Middle frontal gyrus (tissue), 1 donor: ENCODE measurements around the gene KMO.

Source experiments
- DNase-seq: peaks from one replicate; pipeline ENCODE4 v3.0.0-alpha.2; 2015; ENCODE audit warnings: low spot score; ENCODE audit errors: extremely low spot score

Gene KMO

GRCh38 chr1:241592273-241592958 is 60.2 kb downstream of the KMO start:
- no peak for DNase-seq

- no peak for DNase-seq
Observed at GRCh38 chr1:241593186-241593585, 61.0 kb downstream of the KMO start.

DNA sequence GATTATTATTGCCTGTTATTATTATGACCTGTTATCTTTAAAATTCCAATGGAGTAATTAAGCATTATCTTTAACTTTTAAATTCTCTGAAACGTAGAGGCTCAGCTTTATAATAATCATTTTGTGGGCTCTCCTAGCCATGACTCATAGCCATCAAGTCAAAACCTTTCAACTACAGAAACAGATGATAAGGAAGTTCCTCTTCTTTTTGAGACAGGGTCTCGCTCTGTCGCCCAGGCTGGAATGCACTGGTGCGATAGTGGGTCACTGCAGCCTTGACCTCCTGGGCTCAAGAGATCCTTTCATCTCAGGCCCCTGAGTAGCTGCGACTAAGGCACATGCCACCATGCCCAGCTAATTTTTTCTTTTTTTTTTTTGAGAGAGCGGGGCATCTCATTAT is 64.5 kb downstream of the KMO start:
- DNase-seq = no peak

DNA sequence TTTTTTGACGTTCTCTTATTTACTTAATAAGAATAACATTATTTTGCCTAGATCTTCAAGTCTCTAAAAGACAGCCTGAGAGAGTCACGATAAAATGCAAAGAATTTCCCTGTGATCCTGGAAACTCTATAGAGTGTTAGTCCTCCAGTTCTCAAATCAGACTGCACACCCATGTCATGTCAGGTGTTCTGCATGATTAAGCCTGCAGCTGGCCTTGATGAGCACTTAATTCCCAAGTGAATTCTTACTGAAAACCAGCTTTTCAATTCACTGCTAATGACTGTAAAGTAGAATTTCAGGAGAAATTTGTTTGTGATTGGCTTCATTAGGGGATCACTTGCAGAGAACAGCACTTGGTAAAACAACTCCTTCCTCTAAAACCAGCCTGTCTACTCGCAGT is 66.1 kb downstream of the KMO start:
- no peak for DNase-seq

- no peak for DNase-seq
Observed at GRCh38 chr1:241600496-241600901, 68.3 kb downstream of the KMO start.

DNA sequence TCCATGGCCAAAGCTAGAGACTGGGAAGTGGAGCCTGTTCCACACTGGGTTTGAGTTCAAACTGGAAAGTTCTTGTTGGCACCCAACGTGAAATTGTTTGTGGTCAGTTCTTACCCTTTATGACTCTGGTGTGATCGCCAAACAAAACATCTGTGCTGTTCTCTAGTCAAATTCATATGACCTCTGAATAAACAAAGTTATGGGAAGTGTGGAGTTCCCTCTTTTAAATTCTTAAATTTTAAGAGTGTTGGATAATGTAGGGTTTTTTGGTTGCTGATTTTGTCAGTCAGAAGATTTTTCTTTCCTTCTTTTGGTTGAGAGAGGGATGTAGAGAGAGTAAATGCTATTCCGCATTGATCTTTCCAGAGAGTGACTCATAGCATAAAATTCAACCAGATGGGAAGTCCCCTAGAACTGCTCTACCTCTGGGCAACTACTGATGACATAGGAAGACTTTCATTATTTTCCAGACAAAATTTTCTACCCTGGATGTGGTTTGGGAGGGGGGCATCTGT is 71.6 kb downstream of the KMO start:
- DNase-seq = no peak

- DNase-seq = no peak
Observed at GRCh38 chr1:241605146-241605805, 73.1 kb downstream of the KMO start.

DNA sequence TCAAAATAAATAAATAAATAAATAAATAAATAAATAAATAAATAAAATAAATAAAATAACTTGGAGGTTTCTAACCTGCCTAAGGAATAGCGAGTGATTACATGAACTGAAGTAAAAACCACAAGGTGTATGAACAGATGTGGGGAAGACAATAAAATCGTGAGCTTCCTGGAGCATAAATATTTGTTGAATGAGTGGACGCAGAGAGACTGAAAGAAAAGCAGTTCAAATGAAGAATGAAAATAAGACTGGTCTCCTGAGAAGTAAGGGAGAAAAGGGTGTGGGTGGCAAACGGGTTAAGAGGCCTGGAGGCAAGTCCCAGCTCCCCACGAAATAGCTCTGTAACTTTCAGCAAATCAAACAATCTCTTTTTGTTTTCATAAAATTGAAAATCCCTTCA is 74.4 kb downstream of the KMO start:
- no peak for DNase-seq

GRCh38 chr1:241607497-241607896 is 75.3 kb downstream of the KMO start:
- no peak for DNase-seq

DNA sequence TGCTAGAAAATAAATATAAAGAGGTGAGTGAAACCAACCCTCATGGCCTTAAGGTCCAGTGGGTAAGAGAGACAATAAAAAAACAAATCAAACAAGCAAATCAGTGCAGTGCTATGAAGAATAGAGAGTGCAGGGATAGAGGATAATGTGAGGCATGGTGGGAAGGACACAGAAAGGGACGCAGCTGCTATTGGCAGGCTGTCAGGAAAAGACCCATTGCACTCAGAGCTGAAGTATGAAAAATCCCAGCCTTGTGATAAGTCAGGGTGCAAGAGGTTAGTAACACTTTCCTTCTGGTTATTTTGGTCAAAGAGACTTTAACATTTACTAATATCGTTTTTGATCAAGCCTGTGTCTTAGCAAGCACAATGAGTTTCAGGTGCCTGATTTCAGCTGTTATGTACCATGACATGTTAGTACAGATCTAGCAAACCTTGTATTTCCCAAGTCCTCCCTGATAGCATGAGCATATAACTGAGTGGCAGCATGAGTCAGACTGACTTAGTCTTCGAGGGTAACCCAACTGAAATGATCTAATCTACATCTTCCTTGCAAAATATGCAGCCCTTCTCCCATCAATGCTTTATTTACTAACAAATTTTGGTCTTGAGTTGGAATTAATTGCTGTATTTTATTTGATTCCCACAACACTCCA is 76.3 kb downstream of the KMO start:
- DNase-seq = no peak

DNA sequence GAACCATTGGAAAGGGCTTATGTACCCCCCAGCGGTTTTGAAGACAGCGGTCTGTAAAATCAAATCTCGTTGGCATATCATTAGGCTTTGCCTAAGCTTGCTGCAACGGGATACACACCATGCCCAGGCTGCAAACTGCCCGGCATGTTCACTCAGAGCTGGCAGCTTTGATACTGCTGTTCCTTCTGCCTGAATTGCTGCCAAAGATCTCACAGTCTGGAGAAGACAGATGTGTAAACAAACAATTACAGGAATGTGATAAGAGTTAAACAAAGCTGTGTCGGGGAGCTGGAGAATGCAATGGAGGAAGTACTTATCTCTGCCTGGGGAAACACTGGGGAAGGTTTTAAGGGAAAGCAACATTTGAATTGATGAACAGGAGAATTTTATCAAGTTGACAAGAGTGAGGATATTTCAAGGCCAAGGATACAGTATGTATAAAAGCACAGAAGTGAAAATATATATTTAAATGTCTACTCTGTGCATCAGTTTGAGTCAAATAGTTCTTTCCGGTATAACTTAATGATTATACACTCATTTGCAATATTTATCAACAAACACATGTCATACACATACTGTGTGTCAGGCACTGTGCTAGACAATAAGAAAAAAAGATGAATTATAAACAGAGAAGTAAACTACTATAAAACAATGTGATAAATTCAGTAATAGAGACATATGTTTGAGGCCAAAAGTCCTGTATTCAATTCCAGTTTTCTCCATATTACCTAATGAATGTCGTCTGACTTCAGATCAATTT is 78.1 kb downstream of the KMO start:
- DNase-seq = no peak

DNA sequence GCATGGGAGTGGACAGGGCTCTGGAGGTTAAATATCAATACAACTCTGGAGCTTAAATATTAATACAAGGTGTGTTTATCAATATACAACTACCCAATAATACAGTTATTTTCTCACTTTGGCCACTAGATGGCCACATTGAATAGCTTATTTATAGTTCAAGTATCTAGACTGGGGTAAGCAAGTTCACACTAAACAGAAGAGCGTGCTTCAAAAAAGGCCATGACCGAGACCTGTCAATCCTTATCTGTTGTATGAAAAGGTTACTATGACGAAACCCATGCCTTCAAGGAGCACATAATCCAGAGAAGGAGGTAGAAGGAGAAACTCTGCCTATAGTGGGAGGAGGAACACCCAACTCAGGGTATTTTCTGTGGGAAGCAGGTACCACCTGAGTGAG is 78.9 kb downstream of the KMO start:
- peak; percentile 69 for DNase-seq

- no peak for DNase-seq
Observed at GRCh38 chr1:241611736-241612135, 79.6 kb downstream of the KMO start.

DNA sequence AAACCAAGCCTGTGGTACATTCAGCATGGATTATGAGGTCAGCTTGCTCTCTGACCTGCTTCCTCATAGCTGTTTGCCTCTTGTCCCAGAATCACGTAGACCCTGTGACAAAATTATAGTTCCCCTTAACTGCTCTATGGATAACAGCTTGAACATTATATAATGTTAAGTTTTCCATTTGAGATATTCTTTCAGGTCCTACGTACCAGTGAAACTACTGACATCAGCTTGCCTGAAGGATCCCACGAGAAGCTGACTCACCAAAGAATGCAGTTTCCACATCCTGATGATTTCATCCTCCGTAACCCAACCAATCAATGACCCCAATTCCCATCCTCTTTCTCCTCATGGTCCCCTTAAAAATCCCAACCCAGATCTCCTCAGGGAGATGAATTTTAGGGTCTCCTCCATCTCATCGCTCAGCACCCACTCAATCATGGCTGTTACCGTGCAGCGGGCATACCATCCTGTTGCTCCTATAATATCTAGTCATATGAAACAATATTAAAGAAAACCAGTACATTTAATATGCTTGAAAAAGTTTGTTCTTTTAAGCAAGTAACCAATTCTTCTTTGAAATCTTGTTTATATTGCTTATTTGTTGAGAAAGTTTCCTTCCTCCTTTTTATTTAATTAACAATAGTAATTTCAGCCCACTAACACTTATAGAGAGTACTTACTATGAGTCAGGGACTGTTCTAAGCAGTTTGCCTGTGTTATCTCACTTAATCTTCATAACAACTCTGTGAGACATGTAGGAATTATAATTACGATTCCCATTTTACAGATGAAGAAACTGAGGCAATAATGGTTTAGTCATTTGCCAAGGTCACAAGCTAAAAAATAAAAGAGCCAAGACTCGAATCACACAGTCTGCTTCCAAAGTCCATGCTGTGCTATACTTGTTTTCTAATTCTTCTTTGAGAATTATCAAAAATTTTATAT is 80.6 kb downstream of the KMO start:
- no peak for DNase-seq

GRCh38 chr1:241614144-241614543 is 82.0 kb downstream of the KMO start:
- DNase-seq = no peak

- DNase-seq = no peak
Observed at GRCh38 chr1:241614572-241614971, 82.4 kb downstream of the KMO start.

DNA sequence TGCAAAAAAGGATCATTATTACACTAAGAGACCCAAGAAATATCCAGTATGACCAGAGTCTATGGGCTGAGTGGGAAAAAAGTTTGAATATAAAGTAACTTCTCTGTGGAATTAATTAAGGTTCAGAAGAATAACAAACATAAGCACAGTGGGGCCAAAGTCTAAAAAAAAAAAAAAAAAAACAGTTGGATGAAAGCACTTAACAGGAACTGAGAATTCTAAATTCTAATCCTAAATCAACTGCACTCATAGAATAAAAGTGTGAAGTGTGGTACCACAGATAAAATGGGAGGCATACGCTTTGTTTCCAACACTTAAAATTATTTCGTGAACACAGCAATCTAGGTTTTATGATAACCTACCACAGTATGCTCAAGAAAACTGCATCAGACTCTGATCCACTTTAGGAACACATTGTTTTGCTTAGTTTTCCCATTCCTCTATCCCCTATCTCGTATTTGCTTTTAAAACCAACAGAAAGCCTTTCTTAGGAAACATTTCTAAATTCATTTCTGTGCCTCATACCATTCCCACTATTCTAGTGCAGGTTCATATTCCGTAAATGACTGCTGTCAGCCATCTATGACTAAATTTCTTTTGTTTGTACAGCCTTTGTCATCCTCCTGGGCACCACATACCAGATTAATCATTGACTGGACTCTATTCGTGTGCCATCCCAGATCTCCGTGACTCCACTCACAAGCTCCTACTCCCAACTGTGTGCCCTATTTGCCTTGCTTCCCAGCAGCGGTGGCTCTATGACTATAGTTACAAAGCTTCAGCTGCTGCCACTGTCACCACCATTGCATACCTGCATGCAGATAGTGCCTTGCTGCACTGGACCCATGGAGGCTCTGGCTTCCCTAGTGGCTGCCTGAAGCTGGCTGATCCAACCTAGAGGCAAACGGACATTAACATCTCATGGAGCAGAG is 83.1 kb downstream of the KMO start:
- DNase-seq = no peak

- no peak for DNase-seq
Observed at GRCh38 chr1:241617426-241617825, 85.2 kb downstream of the KMO start.

GRCh38 chr1:241622669-241623068 is 90.5 kb downstream of the KMO start:
- no peak for DNase-seq

- DNase-seq = no peak
Observed at GRCh38 chr1:241624935-241625334, 92.8 kb downstream of the KMO start.
